Measurements from ENCODE around the gene SEMA4D.

SEMA4D gene

DNA sequence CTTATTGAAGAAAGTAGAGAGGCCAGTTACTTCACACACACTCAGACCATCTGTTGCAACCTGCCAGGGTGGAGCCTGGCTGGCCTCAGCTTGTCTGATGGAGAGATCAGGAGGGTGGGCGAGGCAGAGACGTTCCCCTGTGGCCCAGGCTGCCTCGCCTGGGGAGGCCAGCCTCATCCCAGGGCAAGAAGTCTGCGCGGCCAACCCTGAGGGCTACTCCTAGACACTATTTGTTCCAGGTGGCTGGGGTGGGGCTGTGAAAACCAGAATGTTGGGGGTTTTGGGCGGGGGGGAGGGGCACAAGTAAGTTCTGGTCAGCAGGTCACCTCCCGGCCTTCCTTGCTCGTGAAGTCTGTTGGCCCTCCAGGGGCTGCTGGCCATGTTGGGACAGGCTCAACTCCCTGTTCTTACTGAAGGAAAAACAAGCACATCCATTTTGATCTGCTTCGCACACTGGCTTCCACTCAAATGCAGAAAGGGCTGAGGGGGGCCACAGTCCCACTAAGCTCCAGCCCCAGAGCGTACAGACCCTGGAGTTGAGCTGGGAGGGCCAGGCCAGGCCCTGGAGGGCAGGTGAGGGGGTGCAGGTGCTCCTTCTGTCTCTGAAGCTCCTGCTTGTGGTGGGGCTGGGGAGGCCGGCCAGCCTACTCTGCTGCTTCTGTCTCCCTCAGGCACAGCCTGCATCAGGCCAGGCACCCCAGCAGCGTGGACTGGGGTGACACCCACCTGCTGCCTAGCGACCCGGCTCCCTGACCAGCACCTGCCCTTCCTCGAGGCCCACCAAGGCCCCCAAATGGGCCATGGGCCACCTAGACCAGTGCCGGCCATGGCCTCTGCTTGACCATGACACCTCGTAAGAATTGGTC is 133.0 kb downstream of the SEMA4D start:
- DNase-seq: no peak

DNA sequence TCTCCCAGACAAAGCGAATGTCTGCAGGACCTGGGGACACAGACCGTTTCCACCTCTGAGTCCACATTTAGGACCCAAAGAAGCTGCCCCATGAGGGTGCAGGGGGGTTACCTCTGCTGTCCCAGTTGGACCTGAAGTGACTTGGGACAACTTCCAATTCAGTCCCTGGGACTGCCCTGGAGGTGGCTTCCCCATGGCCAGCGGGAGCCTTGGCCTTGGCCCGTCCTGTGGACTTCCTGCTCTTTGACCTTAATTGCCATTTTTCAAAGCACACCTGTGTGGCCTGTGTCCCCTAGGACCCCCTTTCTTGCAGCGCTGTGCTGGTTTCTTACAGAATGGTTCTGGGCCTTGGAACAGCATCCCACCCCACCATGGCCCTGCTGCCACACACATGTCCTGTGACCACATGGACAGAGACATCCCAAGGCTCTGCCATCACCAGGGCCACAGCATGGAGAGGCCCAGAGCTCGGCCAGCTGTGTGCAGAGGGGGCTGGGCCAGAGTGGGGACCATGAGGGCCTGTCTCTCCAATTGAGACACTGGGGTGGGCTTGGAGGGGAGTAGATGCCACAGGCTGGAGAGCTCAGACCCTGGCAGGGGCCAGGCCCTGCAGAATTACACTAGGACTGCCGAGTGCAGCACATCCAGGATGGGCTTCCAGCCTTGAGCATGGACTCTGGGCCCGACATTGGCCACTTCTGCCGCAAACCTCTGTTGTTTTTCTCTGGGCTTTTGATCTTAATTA is 133.8 kb downstream of the SEMA4D start:
- no peak for DNase-seq

DNA sequence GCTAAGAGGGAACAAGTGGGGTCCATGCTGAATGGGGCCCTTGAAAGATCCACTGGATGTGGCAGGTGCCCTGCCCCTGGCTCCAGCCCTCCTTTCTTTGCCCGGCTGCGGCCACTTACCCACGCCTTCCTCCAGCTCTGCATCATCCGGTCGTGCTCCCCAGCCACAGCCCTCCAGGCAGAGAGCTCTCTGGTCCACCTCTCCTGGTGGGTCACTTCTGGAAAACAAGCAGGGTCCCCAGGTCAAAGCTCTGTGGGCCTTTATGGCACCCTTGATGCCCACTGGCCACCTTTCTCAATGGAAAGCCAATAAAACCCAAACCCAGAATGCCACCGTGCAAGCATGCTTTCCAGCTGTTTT is 134.6 kb downstream of the SEMA4D start:
- DNase-seq: no peak

DNA sequence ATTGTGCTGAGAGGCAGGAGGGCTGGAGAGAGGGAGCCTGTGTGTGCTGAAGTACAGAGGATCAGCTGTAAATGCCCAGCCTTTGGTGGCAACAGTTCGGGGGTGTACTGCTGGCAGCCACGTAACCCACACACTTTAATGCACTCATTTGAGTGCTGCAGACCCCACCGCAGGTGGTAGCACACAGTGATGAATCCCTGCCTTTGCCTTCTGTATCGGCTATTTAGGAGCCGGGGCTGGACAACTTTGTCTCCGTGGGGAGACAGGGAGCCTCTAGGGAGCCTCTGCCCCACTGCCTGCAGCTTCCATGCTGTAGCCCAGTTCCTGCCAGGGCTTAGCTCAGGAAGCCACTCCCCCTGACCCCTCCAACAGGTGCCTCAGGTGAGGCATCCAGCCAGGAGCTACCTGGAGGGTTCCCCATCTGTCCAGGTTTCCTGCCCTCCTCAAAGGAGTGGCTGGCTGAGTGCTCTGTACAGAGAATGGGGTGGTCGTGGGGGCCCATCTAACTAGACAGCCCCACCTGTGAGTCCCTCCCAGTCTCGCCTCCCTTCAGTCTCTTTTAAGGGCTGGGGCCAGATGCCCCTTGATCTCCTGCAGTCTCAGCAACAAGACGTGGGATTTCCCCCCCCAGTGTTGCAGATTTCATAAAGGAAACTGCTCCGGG is 135.1 kb downstream of the SEMA4D start:
- DNase-seq: no peak

DNA sequence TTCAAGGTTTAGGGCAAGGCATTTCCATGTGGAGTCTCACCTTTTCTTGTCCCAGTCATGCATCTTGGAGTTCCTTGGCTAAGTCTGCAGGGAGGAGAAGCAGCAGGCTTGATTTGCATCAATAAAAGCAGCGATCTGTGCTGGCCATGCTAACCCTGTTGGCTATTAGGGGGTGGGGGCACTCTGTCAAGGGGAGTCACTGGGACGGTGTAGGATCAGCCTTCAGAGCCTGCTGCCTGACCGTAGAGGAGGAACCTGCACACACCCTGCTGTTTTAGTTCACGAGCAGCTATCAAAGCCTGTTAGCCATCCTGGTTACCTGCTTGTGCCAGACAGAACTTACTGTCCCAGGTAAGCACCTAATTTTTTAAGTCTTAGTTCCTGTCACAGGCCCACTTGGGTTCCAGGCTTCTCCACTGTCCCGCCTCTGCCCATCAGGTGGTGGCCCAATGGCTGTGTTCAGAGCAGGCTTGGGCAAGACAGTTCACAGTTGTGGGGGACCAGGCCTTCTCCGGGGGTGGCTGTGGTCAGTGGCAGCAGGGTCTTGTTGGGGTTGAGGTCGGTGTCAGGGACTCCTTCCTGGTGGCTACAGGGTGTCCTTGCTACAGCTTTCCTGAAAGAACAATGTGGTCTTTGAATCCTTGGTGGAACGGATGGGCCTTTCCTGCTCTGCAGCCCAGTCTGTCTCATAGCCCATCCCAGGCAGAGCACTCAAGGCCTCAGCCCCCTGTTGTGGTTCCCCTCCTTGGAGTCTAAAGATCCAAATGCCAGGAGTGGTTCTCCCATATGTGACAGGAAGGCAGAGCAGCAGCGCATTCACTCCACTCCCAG is 135.9 kb downstream of the SEMA4D start:
- DNase-seq: no peak

DNA sequence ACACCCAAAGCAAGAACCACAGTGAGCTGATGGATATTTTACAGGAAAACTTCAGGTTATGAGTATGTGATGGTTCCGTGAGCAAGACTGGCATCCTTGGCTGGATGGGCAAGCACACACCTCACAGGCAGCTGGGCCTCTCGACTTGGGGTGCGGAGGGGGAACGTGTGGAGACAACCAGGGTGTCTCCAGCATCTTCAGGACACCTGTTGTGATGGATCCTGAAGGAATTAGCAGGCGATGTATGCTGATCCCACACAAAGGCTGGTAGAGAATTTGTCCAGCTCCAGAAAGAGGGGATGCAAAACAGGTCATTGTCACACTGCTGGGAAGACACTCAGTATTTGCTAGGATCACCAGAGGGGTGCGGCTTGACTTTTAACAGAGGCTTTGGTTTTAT is 136.9 kb downstream of the SEMA4D start:
- no peak for DNase-seq

DNA sequence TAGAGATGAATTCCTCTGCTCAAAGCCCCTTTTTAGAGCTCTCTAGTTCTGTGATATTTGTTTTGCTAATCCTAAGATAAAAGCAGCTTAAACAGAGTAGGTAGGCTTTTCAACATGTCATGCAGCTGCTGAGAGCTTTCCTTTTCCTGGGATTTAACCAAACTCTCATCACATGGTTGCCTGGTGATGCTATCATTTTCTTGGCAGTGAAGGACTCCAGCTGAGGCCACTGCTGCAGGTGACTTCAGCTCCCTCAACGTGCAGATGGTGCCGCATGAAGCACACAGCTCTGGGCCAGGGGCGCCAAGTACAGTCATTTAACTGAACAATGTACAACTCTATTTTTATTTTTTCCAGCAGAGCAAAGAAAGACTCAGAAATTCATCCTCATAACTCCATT is 137.4 kb downstream of the SEMA4D start:
- no peak for DNase-seq

DNA sequence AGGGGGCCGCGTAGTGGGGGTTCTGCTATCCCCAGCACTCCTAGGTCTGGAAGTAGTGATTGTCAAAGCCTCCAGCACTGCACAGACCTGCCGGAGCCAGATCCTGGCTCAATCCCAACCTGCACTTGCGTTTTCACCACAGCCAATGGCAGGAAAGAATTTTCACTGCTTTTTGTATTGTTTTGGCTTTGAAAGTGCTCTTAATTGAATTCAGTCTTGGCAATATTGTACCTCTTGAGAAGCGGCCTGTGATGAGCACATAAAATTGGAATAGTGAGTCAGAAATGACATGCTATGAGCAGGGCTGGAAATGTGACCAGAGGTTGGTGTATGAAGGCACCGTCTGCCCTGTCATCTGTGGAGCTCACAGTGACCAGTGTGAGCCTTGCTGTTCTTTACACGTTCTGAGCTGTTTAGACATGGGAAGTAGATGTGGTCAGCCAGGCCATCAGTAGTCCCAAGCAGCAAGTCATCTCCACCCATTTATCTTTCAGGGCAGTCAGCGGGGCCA is 138.1 kb downstream of the SEMA4D start:
- no peak for DNase-seq

DNA sequence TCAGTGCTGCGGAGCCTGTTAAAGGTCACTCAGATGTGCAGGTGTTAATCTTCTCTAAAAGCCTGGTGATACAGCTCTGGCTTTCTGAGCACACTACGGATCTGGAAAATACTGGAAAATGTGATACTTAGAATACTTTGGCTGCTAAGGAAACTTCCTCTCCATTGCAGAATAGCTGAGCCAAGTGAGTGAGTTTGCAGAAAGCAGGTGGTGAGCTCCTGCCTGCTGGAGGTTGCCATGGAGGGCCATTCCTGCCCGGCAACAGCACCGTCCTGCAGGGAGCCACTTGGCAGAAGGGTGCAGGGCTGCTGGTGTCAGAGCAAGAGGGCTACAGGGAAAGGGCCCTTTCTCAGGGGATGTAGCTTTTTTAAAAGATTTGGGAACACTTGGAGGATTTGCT is 138.9 kb downstream of the SEMA4D start:
- no peak for DNase-seq

DNA sequence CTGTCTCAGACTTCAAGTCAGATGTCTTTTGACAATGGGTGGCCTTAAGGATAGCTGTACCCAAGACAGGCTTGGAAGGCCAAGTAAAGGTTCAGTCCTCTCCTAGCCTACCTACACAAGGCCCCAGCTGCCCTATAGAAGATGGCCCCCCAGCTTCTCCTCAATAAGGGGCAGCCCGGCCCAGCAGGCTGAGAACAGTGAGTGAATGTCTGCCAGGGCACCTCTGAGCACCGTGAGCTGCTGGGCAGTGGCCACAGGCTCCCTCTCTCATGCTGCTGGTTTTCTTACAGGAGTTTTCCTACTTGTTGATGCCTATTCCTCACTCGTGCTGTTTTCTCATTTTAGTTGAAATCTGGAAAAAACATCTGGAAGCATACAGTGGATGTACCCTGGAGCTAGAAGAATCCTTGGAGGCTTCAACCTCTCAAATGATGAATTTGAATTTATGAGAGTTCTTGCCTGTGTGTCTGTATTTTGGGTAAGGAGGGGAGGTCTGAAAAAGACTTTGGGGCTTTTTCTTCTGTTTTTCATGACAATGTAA is 139.5 kb downstream of the SEMA4D start:
- no peak for DNase-seq

DNA sequence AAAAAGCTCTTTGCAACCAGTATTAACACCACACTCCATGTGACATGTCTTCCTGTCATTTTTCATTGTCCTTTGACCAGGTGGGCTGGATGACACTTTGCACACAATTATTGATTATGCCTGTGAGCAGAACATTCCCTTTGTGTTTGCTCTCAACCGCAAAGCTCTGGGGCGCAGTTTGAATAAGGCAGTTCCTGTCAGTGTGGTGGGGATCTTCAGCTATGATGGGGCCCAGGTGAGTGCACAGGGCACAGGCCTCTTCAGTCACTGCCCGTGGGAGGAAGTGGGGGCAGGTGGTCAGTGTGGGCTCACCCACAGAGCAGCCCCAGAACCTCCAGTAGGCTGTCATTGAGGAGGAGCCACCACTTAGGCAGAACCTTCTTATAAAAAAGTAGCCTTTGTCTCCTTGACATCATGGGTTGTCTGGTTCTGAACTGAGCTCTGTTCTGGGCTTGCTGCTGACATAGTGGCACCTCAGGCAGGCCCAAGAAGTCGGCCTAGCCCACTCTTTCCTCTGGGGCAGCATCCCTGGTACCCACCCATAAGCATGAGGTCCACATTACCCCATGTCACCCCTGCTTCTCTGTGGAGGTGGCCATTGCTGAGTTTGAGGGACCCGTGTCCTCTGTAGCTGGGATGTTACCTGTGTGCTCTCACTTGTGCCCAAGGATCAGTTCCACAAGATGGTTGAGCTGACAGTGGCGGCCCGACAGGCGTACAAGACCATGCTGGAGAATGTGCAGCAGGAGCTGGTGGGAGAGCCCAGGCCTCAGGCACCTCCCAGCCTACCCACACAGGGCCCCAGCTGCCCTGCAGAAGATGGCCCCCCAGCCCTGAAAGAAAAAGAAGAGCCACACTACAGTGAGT is 140.3 kb downstream of the SEMA4D start:
- DNase-seq: no peak

DNA sequence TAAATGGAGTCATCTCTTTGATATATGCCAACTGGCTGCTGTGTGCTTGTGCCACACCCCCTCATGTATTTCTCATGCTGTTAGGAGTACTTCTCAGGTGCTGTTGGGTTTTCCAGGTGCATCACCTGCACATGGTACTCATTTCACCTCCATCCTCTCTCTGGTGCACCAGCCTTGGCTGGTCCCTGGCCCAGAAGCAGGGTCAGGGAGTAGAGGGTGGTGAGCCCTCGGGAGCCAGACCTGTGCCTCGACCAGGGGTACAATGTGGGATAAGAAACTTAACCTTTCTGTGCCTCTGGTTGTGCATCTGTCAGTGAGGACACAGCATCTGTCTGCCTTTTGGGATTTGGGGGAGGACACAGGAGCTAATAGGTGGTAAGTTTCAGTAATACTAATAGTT is 141.1 kb downstream of the SEMA4D start:
- no peak for DNase-seq

DNA sequence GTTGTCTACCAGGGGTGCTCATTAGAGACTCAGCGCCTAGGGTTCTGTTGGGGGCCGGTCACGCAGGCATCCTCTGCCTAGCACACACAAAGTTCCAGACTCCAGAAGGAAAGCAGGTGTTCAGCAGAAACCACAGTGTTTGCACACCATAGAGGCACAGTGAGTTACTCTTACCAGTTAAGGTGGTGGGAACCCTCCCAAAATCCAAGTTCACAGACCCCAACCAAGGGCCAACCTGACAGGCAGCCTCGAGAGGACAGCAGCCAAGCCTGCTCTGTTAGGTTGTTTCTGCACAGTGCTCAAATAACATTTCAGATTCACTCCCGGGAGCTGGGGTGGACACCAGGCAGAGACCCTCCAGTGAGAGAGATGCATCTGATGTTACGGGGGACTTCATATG is 143.4 kb downstream of the SEMA4D start:
- no peak for DNase-seq

DNA sequence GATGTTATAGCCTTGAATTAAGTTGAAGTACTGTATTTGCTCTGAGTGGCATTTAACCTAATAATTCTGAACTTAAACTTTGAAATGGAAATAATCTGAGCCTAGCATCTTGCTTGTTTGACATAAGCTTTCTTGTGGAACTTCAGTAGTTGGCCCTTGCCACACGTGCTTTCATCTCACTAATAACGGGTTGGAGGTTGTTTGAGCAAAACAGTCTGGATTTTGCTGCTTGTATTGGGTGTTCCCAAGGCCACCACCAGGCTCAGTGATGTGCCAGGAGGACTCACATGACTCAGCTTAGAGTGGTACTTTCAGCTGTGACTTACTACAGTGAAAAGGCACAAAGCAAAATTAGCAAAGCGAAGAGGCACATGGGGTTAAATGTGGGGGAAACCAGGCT is 143.9 kb downstream of the SEMA4D start:
- no peak for DNase-seq

DNA sequence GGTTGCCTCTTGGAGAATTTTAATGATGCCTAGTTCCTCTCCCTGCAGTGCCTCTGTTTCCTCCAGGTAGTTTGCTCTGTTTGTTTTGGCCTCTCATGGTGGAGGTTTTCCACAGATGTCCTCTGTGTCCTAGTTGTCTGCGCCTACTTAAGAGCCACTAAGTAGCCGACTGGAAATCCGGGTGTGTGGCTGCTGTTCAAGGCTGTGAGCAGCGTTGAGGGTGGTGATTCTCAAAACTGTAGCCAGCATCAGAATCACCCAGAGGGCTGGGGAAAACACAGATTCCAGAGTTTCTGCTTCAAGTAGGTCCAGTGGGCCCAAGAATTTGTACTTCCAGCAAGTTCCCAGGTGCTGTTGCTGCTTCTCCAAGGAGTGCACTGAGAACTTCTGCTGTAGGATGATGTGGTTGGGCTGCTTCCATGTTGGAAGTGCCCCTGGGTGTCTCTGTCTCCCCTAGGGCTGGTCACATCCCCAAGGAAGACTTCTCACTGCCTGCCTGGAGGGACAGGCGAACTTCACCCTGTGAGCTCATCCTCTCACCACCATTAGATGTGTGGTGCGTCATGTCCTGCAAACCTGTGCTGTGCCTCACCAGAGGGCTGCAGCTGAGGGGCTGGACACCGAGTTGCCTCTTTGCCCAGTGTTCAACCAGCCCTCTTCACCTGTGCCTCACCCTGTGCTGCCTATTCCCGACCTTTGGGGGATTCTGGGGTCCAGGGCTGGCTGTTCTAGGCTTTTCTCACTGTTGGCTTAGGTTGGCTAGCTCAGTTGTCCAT is 144.9 kb downstream of the SEMA4D start:
- no peak for DNase-seq

DNA sequence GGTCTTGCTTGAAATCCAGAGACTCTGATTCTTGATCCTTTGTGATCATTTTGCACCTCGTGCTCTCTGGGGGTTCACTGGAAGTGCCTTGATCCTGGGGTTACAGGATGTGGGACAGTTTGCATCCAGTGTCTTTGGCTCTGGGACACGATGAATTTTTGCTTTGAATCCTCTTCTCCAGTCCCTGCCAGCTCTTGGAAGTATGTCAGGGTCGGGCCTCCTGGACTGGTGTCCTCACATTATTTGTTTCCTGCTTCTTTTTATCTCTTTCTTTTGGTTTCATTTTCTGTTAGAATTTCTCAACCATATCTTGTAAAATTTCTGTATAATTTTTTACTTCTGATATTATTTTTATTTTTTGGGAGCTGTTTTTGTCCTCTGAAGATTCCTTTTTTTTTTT is 145.5 kb downstream of the SEMA4D start:
- DNase-seq: no peak

DNA sequence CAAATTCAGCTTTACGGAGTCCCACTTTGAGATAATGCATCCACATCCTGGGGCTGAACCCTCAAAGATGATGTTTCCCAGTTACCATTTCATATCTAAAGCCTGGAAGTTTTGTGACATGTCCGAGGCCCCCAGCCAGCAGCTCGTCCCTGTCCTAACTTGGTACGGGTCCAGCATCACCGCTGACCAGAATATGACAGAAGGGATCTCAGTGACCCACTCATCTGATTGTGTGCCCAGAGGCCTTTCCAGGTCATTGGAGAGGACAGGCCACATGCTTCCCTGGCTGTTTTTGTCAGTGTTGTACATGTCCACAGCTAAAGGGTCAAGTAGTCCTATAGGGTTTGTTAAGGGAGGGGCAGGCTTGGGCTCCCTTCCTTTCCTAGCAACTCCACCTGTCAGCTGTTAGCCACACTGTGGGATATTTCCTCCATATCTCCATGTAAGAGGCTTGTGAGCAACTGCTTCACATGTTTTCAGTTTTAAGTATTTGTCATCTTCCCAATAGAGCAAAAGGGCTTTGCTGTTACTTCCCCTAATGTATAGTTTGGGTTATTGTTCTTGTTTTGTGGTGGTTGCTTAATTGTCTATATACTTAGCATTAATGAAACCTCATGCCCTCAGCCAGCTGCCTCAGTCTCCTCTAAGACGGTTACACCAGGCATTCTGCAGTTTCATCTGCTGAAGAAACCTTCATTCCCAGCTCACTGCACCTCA is 146.2 kb downstream of the SEMA4D start:
- DNase-seq: no peak

DNA sequence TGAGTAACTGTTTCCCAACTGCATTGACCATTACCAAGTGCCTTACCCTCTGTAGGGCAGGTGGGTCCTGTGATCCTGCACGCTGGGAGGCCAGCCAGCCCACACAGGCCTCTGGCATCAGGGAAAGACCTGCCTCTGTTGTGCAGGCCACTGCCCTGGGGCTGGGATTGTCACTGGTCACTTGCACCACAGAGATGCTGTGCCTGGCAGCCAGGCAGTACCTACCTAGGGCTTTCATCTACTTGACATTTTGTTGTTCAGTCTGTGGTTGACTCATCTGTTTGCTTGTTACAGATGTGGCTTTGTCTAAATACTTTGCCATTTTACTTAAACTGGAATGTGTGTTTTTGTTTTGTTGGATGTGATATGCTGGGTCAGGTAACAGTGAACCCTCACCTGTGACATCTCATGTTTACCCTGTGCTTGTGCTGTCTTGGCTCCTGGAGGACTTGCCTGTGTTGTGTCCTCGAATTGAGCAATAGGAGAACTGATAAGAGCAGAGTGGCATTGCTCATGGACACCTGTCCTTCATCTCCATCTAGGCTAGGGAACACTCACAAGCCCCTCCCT is 146.8 kb downstream of the SEMA4D start:
- no peak for DNase-seq

DNA sequence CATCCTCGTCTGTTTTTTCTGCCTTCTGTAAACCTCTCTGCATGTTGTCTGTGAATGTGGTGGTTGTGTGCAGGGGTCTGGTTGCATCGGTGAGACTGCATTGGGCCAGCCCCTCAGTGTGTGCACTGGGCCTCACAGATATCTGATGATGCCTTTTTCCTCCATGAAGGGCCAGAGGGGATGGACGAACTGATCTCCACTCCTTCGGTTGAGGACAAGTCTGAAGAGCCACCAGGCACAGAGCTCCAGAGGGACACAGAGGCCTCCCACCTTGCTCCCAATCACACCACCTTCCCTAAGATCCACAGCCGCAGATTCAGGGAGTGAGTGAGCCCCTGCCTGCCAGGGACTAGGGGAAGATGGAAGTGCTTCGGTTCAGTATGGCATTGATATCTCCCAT is 148.3 kb downstream of the SEMA4D start:
- no peak for DNase-seq

DNA sequence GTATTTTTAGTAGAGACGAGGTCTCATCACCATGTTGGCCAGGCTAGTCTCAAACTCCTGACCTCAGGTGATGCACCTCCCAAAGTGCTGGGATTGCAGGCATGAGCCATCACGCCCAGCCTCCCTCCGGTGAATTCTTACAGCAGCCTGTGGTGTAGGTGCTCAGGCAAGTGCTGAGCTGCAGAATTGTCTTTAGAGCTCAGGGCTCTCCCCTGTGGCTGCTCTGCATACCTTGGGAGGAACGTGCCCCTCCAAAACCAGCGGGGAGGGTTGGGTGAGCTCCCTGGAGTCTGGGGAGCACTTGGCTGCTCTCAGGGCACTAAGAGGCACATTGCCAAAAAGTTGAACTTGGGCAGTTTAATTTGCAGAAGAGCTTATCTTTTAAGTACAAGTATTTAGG is 150.3 kb downstream of the SEMA4D start:
- no peak for DNase-seq
